Activated T-cell treated with anti-CD3 and anti-CD28 coated beads, Interleukin-2, amount 50 U/mL, for 24 hours (primary cell): ENCODE data around the gene PFAS.

Experiments used
- DNase-seq: peaks from one replicate; pipeline ENCODE4 v3.0.0-alpha.2; 2020
- H3K27ac Mint-ChIP-seq: 2 replicates; pipeline ENCODE4 v1.8.0; 2020; ENCODE audit warnings: mild to moderate bottlenecking, mixed read lengths
- H3K27me3 Mint-ChIP-seq: 2 replicates; pipeline ENCODE4 v1.8.0; 2020; ENCODE audit warnings: mixed read lengths
- H3K36me3 Mint-ChIP-seq: 2 replicates; pipeline ENCODE4 v1.8.0; 2020; ENCODE audit warnings: low read depth, mixed read lengths
- H3K4me1 Mint-ChIP-seq: 2 replicates; pipeline ENCODE4 v1.8.0; 2020; ENCODE audit warnings: low read depth, mixed read lengths
- H3K4me3 Mint-ChIP-seq: 2 replicates; pipeline ENCODE4 v1.8.0; 2020; ENCODE audit warnings: mild to moderate bottlenecking, moderate library complexity, mixed read lengths
- H3K9me3 Mint-ChIP-seq: 2 replicates; pipeline ENCODE4 v1.8.0; 2020; ENCODE audit warnings: mixed read lengths

PFAS gene

GRCh38 chr17:8292639-8293395, 43.7 kb downstream of the PFAS start:
- H3K36me3 Mint-ChIP-seq: peaks cover 23% of the 10 kb centered on the region
- no peak overlapping the region for H3K4me3 Mint-ChIP-seq
- no peak for DNase-seq
- H3K9me3 Mint-ChIP-seq: no peaks in the 10 kb centered on the region
- H3K4me1 Mint-ChIP-seq: peaks cover 40% of the 10 kb centered on the region
- peak overlapping the region; percentile 69 for H3K27ac Mint-ChIP-seq
- H3K27me3 Mint-ChIP-seq: no peaks in the 10 kb centered on the region

GRCh38 chr17:8294361-8294760, 45.3 kb downstream of the PFAS start:
- peak overlapping the region; percentile 93 for H3K27ac Mint-ChIP-seq
- no peaks in the 10 kb centered on the region for H3K27me3 Mint-ChIP-seq
- DNase-seq: no peak
- peaks cover 32% of the 10 kb centered on the region for H3K4me1 Mint-ChIP-seq
- peak overlapping the region; percentile 86 for H3K4me3 Mint-ChIP-seq
- H3K9me3 Mint-ChIP-seq: no peaks in the 10 kb centered on the region
- peaks cover 11% of the 10 kb centered on the region for H3K36me3 Mint-ChIP-seq

DNA sequence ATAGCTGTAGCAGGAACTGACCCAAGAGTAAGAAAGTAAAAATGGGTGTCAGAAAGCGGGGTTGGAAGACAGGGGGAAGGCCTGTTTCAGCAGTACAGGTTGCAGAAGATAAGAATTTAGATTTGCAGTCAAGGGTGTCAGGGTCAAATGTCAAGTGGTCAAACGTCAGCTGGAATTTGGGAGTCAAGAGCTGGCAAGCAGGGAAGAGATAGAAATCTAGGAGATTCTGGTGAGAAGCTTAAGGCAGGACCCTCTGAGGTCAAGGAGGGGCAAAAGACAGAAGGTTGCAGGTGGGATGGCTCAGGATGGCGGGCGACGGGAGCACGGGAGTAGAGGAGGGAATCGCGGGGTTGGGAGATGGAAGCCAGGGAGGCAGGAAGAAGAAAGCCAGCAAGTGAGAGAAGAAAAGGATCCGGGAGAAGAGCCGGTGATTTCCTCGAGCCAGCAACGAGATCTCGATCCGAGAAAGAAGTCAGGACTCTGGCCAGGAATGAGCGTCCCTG, 45.8 kb downstream of the PFAS start:
- H3K27ac Mint-ChIP-seq: peak overlapping the region; percentile 93
- H3K27me3 Mint-ChIP-seq: no peaks in the 10 kb centered on the region
- H3K9me3 Mint-ChIP-seq: no peaks in the 10 kb centered on the region
- no peak for DNase-seq
- peak overlapping the region; percentile 86 for H3K4me3 Mint-ChIP-seq
- H3K4me1 Mint-ChIP-seq: peaks cover 27% of the 10 kb centered on the region
- H3K36me3 Mint-ChIP-seq: peaks cover 6% of the 10 kb centered on the region

DNA sequence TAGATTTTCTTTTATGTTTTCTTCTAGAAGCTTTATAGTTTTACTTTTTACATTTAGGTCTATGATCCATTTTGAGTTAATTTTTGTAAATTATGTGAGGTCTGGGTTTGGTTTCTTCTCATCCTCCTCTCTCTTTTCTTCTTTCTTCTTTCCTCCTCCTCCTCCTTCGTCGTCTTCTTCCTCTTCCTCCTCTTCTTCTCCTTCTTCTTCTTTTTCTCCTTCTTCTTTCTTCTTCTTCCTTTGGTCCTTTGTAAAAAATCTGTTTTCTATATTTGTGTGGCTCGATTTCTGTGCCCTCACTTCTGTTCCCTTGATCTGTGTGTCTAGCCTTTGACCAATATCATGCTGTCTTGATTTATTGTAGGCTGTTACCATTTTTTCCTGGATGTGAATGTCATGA, 51.1 kb downstream of the PFAS start:
- H3K27me3 Mint-ChIP-seq: no peaks in the 10 kb centered on the region
- no peak for DNase-seq
- H3K36me3 Mint-ChIP-seq: no peaks in the 10 kb centered on the region
- no peak overlapping the region for H3K4me3 Mint-ChIP-seq
- H3K4me1 Mint-ChIP-seq: peaks cover 8% of the 10 kb centered on the region
- H3K27ac Mint-ChIP-seq: no peak overlapping the region
- H3K9me3 Mint-ChIP-seq: no peaks in the 10 kb centered on the region

DNA sequence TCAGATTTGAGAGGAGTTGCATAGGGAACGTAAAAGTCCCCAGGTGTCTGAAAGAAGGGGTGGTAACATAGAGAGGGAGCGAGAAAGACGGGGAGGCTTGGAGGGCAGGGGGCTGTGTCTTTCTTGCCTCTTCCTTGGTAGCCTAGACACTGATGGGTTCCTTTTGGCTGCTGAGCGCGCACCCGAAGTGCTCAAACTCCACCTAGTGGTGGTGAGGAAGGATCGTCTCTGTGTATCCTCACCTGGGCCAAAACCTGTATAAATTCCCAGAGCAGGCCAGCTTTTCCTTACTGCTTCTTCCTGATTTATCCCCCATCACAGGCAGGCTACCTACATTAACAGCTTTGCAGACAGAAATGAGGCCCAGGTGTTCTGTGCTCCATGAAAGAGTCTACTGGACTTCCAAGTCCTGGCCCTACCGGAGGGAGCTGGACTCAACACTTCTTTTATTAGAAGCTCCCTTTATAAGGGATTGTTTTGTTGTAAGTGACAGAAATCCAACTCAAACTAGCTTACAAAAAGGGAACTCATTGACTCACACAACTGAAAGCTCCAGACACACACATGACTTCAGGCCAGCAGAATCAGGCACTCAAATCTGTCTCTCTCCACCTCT, 51.6 kb downstream of the PFAS start:
- DNase-seq: peak; percentile 70
- Mint-ChIP-seq H3K4me3 (no peak overlapping the region), H3K9me3 (no peaks in the 10 kb centered on the region), H3K27ac (no peak overlapping the region), H3K27me3 (no peaks in the 10 kb centered on the region), H3K36me3 (no peaks in the 10 kb centered on the region), H3K4me1 (peaks cover 8% of the 10 kb centered on the region)

DNA sequence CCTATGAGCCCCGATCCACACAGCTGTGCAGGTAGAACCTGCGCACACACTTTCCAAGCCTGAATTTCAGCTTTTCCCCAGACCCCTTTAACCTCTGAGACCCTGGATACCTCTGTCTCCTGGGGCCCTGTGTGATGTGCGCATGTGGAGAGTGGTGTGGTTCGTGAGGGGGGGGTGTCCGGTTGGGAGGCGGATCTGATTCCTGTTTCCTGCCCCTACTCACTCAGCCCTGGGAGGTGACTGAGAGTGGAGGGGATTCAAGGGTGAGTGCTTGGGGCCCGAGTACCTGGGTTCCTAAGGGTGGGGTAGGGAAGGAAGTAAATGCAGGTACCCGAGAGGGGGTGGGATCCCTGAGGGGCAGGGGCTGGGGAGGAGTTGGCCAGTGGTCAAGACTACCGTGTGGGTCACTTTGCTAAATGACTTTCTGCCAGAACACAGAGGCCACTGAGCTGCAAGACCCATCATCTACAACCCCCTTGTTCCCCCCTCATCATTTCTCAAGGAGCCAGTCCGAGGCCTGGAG, 61.6 kb downstream of the PFAS start:
- peaks cover 10% of the 10 kb centered on the region for H3K27me3 Mint-ChIP-seq
- no peaks in the 10 kb centered on the region for H3K4me1 Mint-ChIP-seq
- H3K9me3 Mint-ChIP-seq: no peaks in the 10 kb centered on the region
- H3K27ac Mint-ChIP-seq: no peak overlapping the region
- DNase-seq: no peak
- H3K36me3 Mint-ChIP-seq: no peaks in the 10 kb centered on the region
- H3K4me3 Mint-ChIP-seq: no peak overlapping the region

- H3K4me3 Mint-ChIP-seq: no peak overlapping the region
- DNase-seq: no peak
- peaks cover 16% of the 10 kb centered on the region for H3K27me3 Mint-ChIP-seq
- no peaks in the 10 kb centered on the region for H3K4me1 Mint-ChIP-seq
- no peak overlapping the region for H3K27ac Mint-ChIP-seq
- H3K36me3 Mint-ChIP-seq: no peaks in the 10 kb centered on the region
- H3K9me3 Mint-ChIP-seq: no peaks in the 10 kb centered on the region
Observed at GRCh38 chr17:8311131-8311790, 62.2 kb downstream of the PFAS start.

- Mint-ChIP-seq H3K4me1 (no peaks in the 10 kb centered on the region), H3K27ac (no peak overlapping the region), H3K27me3 (peaks cover 16% of the 10 kb centered on the region), H3K36me3 (no peaks in the 10 kb centered on the region), H3K9me3 (no peaks in the 10 kb centered on the region), H3K4me3 (no peak overlapping the region)
- no peak for DNase-seq
Observed at GRCh38 chr17:8312251-8312650, 63.2 kb downstream of the PFAS start.

DNA sequence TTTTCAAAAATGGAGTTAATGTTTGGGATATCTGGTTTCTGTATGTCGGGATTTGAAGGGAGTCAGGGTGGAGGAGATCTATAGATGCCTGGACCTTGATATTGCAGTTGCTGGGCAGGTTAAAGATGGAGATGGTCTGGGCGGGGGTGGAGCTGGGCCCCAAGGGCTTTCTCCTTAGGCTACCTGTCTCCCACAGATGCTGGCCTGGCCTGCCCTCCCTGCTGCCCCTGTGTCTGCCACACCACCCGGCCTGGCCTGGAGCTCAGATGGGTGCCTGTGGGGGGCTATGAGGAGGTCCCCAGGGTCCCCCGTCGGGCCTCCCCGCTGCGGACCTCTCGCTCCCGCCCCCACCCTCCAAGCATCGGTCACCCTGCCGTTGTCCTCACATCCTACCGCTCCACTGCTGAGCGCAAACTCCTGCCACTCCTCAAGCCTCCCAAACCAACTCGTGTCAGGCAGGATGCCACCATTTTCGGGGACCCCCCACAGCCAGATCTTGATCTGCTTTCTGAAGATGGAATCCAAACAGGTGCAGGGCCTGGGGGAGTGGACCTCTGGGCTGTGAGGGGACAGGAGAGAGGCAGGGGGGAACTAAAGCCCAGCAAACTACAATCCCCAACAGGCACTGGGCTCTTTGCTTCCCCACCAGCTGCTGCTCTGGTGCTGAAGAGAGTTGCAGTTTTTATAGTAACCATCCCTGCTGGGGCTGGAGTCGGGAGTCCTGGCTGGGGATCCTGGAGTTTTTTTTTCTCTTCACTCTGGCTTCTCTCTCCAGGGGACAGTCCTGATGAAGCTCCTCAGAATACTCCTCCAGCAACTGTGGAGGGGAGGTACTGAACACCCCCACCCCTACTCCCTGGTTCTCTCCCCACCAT, 63.9 kb downstream of the PFAS start:
- DNase-seq: no peak
- H3K4me1 Mint-ChIP-seq: no peaks in the 10 kb centered on the region
- H3K9me3 Mint-ChIP-seq: no peaks in the 10 kb centered on the region
- no peak overlapping the region for H3K4me3 Mint-ChIP-seq
- peaks cover 16% of the 10 kb centered on the region for H3K27me3 Mint-ChIP-seq
- no peaks in the 10 kb centered on the region for H3K36me3 Mint-ChIP-seq
- H3K27ac Mint-ChIP-seq: no peak overlapping the region

DNA sequence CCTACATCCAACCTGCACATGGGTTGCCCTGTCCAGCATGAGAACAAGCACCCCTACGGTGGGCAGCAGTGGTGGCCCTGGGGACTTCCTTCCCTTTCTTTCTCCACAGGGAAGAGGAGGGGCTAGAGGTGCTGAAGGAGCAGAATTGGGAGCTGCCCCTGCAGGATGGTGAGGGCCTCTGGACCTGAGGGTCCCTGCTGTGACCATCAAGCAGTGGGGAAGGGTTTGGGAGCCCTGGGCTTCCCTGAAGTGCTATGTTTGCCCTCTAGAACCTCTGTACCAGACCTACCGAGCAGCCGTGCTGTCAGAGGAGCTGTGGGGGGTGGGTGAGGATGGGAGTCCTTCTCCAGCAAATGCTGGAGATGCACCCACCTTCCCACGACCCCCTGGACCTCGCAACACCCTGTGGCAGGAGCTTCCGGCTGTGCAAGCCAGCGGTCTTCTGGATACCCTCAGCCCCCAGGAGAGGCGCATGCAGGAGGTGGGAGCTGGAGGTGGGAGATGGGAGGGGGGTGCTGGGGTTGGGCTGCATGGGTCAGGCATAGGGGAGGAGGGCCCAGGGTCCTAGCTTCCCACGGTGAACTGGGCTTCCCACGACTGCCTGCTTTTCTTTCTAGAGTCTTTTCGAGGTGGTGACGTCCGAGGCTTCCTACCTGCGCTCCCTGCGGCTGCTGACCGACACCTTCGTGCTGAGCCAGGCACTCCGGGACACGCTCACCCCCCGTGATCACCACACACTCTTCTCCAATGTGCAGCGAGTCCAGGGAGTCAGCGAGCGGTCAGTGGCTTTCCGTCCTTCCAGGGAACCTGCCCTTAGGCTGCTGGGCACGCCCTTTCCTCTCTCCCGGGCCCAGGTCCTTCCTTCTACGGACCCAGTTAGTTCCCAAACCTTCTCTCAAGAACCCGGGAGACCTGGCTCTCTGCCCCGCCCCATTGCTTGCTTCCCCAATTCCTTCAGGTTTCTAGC, 66.0 kb downstream of the PFAS start:
- Mint-ChIP-seq H3K27ac (no peak overlapping the region), H3K36me3 (no peaks in the 10 kb centered on the region), H3K4me3 (no peak overlapping the region), H3K27me3 (peaks cover 16% of the 10 kb centered on the region), H3K9me3 (no peaks in the 10 kb centered on the region), H3K4me1 (no peaks in the 10 kb centered on the region)
- DNase-seq: no peak

GRCh38 chr17:8315764-8316217, 66.7 kb downstream of the PFAS start:
- Mint-ChIP-seq H3K27me3 (peaks cover 16% of the 10 kb centered on the region), H3K4me1 (no peaks in the 10 kb centered on the region), H3K4me3 (no peak overlapping the region), H3K27ac (no peak overlapping the region), H3K9me3 (no peaks in the 10 kb centered on the region), H3K36me3 (no peaks in the 10 kb centered on the region)
- DNase-seq: no peak

- Mint-ChIP-seq H3K4me1 (no peaks in the 10 kb centered on the region), H3K36me3 (no peaks in the 10 kb centered on the region), H3K27me3 (peaks cover 16% of the 10 kb centered on the region), H3K27ac (no peak overlapping the region), H3K4me3 (no peak overlapping the region), H3K9me3 (no peaks in the 10 kb centered on the region)
- DNase-seq: no peak
Observed at GRCh38 chr17:8318010-8318935, 69.2 kb downstream of the PFAS start.
